ENCODE results near the gene RIMBP2.

RIMBP2 gene

DNA sequence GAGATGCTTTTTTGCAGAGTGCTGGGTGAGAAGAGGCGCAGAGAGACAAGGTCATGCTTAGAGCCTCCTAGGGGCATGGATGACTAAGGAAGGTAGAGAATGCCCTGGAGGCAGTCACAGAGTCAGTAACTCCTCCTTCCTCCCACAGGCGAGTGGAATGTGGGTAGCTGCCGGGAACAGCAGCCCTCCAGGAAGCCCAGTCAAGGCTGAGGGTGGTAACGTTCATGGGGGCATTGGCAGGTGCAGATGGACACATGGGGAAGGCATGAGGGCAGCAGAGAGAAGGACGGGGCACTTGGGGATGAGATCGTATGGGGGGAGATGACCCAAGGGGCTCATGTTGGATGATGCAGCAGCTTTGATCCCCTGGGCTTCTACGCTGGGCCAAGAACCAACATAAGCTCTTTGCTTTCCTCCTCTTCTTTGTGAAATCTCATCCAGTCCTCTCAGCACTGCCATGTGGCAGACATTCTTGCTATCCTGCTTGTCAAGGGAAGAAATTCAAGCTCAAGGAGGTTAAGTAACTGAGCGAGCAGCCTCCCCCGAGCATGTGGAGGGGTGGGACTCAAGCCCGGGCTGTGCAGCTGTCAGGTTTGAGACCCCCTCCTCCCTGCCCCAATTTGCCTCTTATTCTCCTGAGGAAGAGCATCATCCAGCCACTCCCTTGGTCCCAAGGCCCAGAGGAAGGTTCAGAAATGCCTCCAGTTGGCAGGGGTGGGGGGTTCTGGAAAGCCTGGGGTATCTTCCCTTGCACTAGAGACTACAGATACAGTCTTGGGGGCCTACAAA lies 190.5 kb downstream of the RIMBP2 start:
- no peak for DNase-seq

DNA sequence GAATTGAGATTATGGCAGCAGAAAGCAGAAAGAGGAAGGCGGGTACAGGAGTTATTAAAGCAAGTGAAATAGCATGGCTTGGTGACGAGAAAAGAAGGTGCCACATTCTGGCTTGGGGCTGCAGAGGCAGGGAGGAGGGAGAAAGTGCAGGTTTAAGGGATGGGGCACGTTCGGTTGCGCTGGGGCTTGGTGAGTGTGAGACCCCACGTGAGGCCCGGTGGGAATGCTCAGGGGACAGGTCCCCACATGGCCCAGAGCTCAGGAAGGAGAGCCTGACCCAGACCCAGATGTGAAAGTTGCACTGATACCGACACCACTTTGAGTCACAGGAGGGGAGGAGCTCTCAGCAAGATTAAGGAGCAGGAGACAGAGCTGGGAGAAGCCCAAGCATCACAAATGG lies 191.3 kb downstream of the RIMBP2 start:
- DNase-seq = no peak

DNA sequence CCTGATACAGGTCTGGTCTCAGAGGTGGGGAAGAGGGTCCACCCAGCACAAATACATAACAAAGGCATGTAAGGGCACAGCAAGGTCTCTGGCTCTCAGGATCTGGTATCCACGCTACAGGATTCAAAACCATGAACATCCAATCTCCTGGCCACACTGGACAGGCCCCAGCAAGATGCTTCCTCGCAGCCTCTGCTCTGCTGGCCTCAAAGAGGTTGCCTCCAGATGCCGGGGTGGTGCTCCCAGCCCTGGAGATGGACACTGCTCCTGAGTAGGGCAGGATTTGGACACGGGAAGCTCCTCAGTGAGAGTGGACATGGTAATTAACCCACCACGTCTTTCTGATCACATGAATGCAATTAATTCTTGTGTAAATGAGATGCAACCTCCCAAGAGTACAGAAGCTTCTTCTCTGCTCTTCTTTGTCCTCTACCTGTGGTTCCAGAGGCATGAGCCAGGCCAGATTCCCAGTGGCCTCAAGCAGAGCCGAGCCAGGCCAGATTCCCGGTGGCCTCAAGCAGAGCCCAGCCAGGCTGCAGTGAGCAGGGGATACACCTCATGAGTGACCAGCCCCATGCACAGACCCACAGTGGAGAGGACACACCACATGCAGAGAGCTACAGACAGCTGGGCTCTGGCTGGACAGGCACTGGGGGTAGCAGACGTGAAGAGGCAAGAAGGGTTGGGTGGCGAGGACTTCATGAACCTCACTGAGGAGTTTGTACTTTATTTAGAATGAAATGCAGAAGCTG lies 192.1 kb downstream of the RIMBP2 start:
- DNase-seq = no peak

GRCh38 chr12:130523208-130523607 lies 192.9 kb downstream of the RIMBP2 start:
- DNase-seq = no peak

- no peak for DNase-seq
These were observed 193.8 kb downstream of the RIMBP2 start for GRCh38 chr12:130522244-130522834.

GRCh38 chr12:130521375-130522124 lies 194.5 kb downstream of the RIMBP2 start:
- DNase-seq = no peak

GRCh38 chr12:130520784-130521183 lies 195.3 kb downstream of the RIMBP2 start:
- no peak for DNase-seq

- no peak for DNase-seq
These were observed 198.5 kb downstream of the RIMBP2 start for GRCh38 chr12:130517588-130517987.

GRCh38 chr12:130514149-130514551 lies 201.9 kb downstream of the RIMBP2 start:
- DNase-seq = peak; percentile 89

GRCh38 chr12:130513556-130513955 lies 202.5 kb downstream of the RIMBP2 start:
- DNase-seq = no peak

DNA sequence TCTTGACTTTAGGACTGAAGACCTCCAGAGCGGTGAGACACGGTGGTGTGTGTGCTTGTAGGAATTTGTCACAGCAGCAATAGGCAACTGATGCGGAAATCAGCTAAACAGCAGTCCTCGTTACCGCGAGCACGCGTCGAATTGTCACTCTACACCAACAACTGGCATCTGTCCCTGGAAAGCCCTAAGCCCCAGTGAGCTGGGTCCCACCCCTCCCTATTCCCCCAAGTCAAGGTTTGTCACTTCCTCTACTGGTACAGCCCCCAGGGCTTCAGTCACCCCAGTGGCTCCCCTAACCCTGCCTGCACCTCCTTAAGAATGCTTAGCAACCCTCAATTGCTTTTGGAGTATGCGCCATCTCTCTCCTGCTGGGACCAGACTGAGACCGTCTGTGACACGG lies 204.8 kb downstream of the RIMBP2 start:
- no peak for DNase-seq

DNA sequence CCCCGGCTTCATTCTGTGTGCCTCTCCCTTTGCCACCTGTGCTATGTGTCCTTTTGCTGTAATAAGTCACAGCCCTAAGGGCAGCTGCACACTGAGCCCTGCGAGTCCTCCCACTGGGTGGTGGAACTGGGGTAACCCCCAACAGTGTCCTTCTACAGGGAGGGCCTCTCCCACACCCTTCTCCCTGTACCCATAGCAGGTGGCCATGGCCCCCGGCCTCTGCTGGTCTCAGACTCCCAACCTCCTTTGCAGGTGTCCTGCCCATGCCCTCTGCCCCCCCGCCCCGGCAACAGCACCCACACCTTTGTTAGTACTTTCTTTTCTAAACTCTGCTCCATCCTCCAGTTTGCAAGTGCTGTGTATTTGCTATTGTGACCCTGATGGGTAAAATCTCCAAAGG lies 206.6 kb downstream of the RIMBP2 start:
- no peak for DNase-seq

DNA sequence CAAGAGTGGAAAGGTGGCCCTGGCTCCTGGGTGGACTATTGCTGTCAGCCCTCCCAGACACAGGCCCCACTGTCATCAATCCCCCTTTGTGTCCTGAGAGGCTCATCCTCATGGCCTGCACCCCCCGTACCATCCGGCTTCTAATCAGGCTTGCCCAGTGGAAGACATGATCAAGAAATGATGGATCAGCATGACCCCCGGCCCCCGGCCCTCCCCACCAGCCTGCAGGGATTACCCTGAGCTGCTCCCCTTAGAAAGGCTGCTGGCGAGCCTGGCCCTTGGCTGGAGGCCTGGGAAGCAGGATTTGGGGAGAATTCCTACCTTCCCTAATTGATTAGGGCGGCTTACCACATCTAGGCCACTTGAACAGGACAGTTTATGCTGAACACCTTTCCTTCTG lies 207.3 kb downstream of the RIMBP2 start:
- no peak for DNase-seq

DNA sequence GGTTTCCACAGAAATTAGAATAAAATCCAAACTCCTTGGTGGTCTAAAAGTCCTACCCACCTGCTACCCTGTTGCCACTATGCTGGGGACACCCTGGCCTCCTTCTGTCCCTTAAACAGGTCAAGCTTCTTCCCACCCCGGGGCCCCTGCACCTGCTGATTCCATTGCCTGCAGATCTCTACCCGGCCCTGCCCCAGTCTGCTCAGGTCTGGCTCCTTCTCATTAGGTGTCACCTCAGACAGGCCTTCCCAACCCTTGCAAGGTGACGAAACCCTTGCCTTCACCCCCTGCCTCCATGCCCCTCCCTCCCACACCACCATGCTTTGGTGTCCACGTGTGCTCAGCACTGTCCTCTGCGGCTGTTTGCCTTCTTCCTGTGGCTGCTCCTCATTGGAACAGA lies 207.8 kb downstream of the RIMBP2 start:
- DNase-seq = no peak

DNA sequence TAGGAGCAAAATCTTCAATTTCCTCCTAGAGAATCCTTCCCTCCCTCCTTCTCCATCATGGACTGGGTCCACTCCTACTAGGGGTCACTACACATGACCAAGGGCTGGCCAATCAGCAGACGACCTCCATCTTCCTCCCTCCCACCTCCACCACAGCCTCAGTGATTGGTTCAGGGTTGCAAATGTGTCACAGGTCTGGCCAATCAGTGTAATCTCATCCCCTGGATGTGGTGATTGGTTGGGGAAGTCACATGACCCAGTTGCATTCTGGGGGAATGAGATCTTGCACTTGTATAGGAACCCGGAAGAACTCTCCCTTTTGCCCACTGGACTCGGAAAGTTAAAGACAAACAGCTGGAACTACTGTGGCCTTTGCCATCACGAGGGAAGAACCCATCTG lies 209.3 kb downstream of the RIMBP2 start:
- no peak for DNase-seq

DNA sequence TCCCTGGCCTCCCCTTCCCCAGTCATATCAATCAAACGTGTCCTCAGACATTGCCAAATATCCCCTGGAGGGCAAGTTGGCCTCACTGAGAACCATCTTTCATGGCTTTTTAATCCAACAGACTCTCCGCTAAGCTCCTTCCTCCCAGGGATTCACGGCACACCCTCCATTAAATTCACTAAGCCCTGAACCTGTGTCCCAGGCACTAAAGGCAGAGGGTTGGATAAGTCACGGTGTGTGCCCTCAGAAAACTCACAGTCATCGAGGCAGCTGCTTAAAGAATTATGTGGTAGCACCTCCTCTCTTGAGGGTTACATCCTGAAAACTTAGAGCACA lies 211.3 kb downstream of the RIMBP2 start:
- no peak for DNase-seq

GRCh38 chr12:130504110-130504839 lies 211.8 kb downstream of the RIMBP2 start:
- no peak for DNase-seq

- DNase-seq = no peak
These were observed 214.3 kb downstream of the RIMBP2 start for GRCh38 chr12:130501821-130502220.

DNA sequence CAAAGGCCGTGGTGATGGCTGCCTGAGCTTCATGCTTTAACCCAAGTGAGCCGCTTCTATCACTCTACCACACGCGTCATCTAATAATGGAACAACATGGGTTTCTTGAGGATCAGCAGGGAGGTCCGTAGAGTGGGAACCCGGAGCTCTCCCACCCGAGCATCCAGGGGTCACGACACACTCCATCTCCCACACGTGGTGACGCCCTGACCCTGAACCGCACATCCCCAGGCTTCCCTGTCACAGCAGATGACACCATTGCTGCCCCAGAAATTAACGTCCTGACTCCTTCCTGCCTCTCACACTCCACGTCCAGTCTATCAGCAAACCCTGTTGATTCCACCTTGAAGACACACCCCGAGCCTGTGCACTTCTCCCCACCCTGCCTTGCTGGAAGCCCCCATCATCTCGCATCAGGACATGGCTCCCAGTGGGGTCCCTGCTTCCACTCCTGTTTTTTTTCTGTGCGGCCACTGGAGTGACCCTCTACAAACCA lies 215.2 kb downstream of the RIMBP2 start:
- DNase-seq = no peak

GRCh38 chr12:130499474-130499873 lies 216.6 kb downstream of the RIMBP2 start:
- DNase-seq = no peak

GRCh38 chr12:130498589-130499385 lies 217.3 kb downstream of the RIMBP2 start:
- DNase-seq = no peak

DNA sequence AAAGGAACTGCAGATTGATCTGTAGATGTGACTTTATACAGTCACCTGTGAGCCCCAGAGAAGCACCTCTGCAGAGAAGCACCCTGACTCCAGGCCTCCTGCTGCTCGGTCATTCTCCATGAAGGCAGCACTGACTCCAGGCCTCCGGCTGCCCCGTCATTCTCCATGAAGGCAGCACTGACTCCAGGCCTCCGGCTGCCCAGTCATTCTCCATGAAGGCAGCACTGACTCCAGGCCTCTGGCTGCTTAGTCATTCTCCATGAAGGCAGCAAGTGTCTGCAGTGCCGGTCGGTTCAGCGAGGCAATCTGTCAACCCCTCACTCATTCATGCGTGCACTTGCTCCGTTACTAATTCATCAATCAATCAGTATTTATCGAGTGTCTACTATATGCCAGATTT lies 218.1 kb downstream of the RIMBP2 start:
- DNase-seq = no peak
